Suprapubic skin (tissue), 4 donors: Measurements from ENCODE around the gene TMEM245. TPM values are rescaled to one million over a fixed set of nuclear protein-coding genes. Genes with fewer than 3 reads are reported as not detected.

ENCODE experiments used
- DNase-seq, 2 donors: peaks; one replicate each; pipeline ENCODE4 v3.0.0-alpha.2; 2019; ENCODE audit warnings: low spot score in 2 of 2
- H3K27ac ChIP-seq: fragments of 200-600 bp; sonication (generic); one replicate; pipeline ENCODE4 v1.5.1; 2019
- H3K27me3 ChIP-seq: fragments of 200-600 bp; sonication (generic); one replicate; pipeline ENCODE4 v1.5.1; 2019
- H3K36me3 ChIP-seq: fragments of 200-600 bp; sonication (generic); one replicate; pipeline ENCODE4 v1.5.1; 2019
- H3K4me1 ChIP-seq: fragments of 200-600 bp; sonication (generic); one replicate; pipeline ENCODE4 v1.5.1; 2019
- H3K4me3 ChIP-seq: fragments of 200-600 bp; sonication (generic); one replicate; pipeline ENCODE4 v1.5.1; 2019; ENCODE audit warnings: mild to moderate bottlenecking
- H3K9me3 ChIP-seq: fragments of 200-600 bp; sonication (generic); one replicate; pipeline ENCODE4 v1.5.1; 2019
- EP300 ChIP-seq: sonication (generic); formaldehyde crosslinking; IDR thresholded peaks from one replicate; pipeline ENCODE4 v1.6.1; 2017; ENCODE audit warnings: antibody characterized with exemption
- POLR2A ChIP-seq, 2 donors: fragments of 450-650 bp; IDR thresholded peaks; one replicate each; pipeline ENCODE4 v1.6.1; 2017; ENCODE audit warnings: antibody characterized with exemption in 2 of 2, mild to moderate bottlenecking in 2 of 2, moderate library complexity in 2 of 2
- POLR2AphosphoS5 ChIP-seq, 3 donors: sonication (generic); formaldehyde crosslinking; IDR thresholded peaks; one replicate each; pipeline ENCODE4 v1.6.1; 2017; ENCODE audit warnings: antibody characterized with exemption in 3 of 3
- WGBS: methylation state at CpG from one replicate; pipeline ENCODE4 v1.1.5; 2018; 5-methylcytosine and 5-hydroxymethylcytosine counted together
- total RNA-seq, 4 donors: library from RNA; depleted of rRNA; stranded (reverse); fragments of >200 nt; gene quantifications; one replicate each; pipeline ENCODE4 v1.1.0, GENCODE V29; 2016
- TF ChIP-seq, protein P1 (sequence below), 2 donors: fragments of 200-600 bp in 1 of 2; fragments of 450-650 bp in 1 of 2; sonication (generic) in 1 of 2; IDR thresholded peaks; one replicate each; pipeline ENCODE4 v1.5.1; 2016 to 2019; ENCODE audit warnings: antibody characterized with exemption in 2 of 2, mild to moderate bottlenecking in 1 of 2, moderate library complexity in 1 of 2

The TMEM245 gene
- total RNA-seq, 4 donors from 2014 or later, result 38.6 to 58.9 (median 54.3) TPM

DNA sequence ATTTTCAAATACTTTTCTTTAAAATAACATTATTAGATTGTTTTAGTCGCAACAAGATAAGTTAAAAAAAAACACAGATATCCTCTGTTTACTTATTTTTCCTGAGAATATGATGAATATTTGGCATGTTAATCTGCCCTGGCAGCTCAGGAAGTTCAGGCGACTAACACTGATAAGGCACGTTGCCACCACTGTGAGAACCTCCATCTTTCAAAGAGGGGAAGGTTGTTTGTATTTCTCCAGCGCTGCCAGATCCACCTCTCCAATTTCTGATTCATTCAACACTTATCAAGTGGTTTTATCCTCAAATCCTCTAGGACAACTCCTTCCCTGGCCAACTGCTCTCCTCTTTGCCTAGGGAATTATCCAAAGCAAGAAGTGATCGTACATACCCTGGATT is 128.3 kb downstream of the TMEM245 start:
- WGBS, result 80% methylated on average over 5 of the region's 5 CpGs
- TF ChIP-seq EP300 (no peak), POLR2AphosphoS5 (IDR thresholded peaks at IDR 0.05) (no peak), POLR2A (IDR thresholded peaks at IDR 0.05) (no peak)
- TF ChIP-seq, protein P1, sequence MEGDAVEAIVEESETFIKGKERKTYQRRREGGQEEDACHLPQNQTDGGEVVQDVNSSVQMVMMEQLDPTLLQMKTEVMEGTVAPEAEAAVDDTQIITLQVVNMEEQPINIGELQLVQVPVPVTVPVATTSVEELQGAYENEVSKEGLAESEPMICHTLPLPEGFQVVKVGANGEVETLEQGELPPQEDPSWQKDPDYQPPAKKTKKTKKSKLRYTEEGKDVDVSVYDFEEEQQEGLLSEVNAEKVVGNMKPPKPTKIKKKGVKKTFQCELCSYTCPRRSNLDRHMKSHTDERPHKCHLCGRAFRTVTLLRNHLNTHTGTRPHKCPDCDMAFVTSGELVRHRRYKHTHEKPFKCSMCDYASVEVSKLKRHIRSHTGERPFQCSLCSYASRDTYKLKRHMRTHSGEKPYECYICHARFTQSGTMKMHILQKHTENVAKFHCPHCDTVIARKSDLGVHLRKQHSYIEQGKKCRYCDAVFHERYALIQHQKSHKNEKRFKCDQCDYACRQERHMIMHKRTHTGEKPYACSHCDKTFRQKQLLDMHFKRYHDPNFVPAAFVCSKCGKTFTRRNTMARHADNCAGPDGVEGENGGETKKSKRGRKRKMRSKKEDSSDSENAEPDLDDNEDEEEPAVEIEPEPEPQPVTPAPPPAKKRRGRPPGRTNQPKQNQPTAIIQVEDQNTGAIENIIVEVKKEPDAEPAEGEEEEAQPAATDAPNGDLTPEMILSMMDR (IDR thresholded peaks at IDR 0.05), result no peak
- Histone ChIP-seq H3K4me3 (no peak overlapping the region), H3K27ac (no peak overlapping the region), H3K9me3 (no peaks in the 10 kb centered on the region), H3K27me3 (no peaks in the 10 kb centered on the region), H3K4me1 (peaks cover 3% of the 10 kb centered on the region), H3K36me3 (peaks cover 10% of the 10 kb centered on the region)
- DNase-seq, result no peak

DNA sequence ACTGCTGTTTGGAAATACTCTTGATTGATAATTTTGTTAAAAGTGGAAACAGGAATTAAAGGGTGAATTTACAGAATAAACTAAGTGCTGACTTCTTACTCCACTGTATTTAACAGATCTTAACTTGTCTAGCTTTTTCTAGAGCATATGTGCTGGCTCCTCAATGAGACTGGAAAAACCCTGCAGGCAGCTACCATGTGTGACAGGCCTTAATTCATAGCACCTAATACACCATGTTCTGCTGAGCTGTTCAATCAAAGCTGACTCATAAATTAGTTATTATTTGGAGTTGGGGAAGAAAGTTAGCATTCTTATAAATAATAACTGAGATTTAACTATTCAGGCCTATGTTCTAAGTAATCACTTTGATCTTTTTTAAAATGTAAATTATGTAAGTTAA is 135.9 kb downstream of the TMEM245 start:
- H3K27me3 ChIP-seq, result no peaks in the 10 kb centered on the region
- H3K9me3 ChIP-seq, result no peaks in the 10 kb centered on the region
- no peak overlapping the region for H3K4me3 ChIP-seq
- no peaks in the 10 kb centered on the region for H3K4me1 ChIP-seq
- H3K36me3 ChIP-seq, result no peaks in the 10 kb centered on the region
- no peak for DNase-seq
- TF ChIP-seq POLR2A (IDR thresholded peaks at IDR 0.05), result no peak
- TF ChIP-seq, protein P1 (IDR thresholded peaks at IDR 0.05), result no peak
- TF ChIP-seq EP300, result no peak
- TF ChIP-seq POLR2AphosphoS5 (IDR thresholded peaks at IDR 0.05), result no peak
- no peak overlapping the region for H3K27ac ChIP-seq

DNA sequence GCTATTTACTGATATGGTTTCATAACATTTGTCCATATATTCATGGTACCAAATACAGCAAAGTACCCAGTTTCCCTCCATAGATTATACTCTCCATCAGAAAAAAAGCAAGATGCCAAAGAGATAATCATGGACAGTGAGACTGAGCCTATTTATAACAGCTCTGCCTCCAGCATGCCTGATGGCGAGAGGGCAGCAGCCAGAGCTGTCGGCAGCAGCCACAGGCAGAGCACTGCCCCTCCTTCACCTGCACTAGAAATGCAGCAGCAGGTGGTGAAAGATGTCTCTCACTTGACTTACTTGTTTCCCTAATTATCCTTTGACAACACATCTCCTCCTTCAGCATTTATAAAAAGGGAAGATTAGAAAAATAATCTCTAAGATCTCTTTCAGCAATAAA is 138.9 kb downstream of the TMEM245 start:
- H3K27ac ChIP-seq, result no peak overlapping the region
- peaks cover 5% of the 10 kb centered on the region for H3K4me1 ChIP-seq
- 70% methylated on average over 2 of the region's 2 CpGs for WGBS
- TF ChIP-seq POLR2A (IDR thresholded peaks at IDR 0.05) (no peak), POLR2AphosphoS5 (IDR thresholded peaks at IDR 0.05) (no peak), EP300 (no peak)
- TF ChIP-seq, protein P1 (IDR thresholded peaks at IDR 0.05), result no peak
- no peak for DNase-seq
- no peaks in the 10 kb centered on the region for H3K36me3 ChIP-seq
- H3K4me3 ChIP-seq, result no peak overlapping the region
- no peaks in the 10 kb centered on the region for H3K27me3 ChIP-seq
- no peaks in the 10 kb centered on the region for H3K9me3 ChIP-seq

DNA sequence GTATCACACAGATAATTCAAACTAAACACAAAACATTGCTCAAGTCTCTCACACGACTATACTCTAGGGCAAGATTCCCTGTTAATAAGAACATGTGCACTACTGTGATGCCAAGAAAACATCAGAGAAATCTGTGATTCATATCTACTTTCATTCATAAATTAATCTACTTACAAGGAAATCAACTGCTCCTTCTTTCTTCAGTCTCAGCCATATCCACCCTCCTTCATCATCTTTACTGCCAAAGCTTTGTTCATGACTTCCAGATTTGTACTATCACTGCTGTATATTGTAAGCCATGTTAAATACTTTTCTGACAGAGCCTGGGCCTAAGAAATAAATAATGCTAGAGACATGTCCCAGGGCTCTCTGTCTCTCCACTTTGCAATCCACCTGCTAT is 141.5 kb downstream of the TMEM245 start:
- Histone ChIP-seq H3K27ac (no peak overlapping the region), H3K4me3 (no peak overlapping the region), H3K36me3 (no peaks in the 10 kb centered on the region), H3K27me3 (no peaks in the 10 kb centered on the region), H3K9me3 (no peaks in the 10 kb centered on the region), H3K4me1 (peaks cover 7% of the 10 kb centered on the region)
- TF ChIP-seq POLR2AphosphoS5 (IDR thresholded peaks at IDR 0.05), result no peak
- DNase-seq, result no peak
- WGBS, result 17% methylated on average over 1 of the region's 1 CpG

DNA sequence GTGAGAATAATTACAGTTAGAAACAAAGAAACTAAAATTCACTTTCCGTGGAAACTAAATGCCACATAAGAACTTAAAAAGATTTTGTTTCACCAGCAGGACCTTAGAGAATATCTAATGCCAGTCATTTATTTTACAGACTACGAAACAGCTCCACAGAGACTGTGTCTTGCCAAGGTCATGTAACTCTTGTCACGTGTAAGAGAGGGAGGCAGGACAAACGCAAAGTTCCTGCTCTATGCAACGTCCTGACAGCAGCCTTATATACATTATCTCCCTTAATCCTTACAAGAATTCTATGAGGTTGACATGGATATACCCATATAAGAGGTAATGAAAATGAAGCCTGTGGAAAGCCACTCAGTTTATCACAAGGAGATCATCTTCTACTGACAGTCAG is 145.9 kb downstream of the TMEM245 start:
- H3K27me3 ChIP-seq, result no peaks in the 10 kb centered on the region
- H3K27ac ChIP-seq, result no peak overlapping the region
- DNase-seq, result no peak
- H3K36me3 ChIP-seq, result peaks cover 9% of the 10 kb centered on the region
- WGBS, result 77% methylated on average over 5 of the region's 5 CpGs
- TF ChIP-seq POLR2A (IDR thresholded peaks at IDR 0.05) (no peak), POLR2AphosphoS5 (IDR thresholded peaks at IDR 0.05) (no peak), EP300 (no peak)
- TF ChIP-seq, protein P1 (IDR thresholded peaks at IDR 0.05), result no peak
- H3K4me3 ChIP-seq, result no peak overlapping the region
- no peaks in the 10 kb centered on the region for H3K9me3 ChIP-seq
- peaks cover 12% of the 10 kb centered on the region for H3K4me1 ChIP-seq

DNA sequence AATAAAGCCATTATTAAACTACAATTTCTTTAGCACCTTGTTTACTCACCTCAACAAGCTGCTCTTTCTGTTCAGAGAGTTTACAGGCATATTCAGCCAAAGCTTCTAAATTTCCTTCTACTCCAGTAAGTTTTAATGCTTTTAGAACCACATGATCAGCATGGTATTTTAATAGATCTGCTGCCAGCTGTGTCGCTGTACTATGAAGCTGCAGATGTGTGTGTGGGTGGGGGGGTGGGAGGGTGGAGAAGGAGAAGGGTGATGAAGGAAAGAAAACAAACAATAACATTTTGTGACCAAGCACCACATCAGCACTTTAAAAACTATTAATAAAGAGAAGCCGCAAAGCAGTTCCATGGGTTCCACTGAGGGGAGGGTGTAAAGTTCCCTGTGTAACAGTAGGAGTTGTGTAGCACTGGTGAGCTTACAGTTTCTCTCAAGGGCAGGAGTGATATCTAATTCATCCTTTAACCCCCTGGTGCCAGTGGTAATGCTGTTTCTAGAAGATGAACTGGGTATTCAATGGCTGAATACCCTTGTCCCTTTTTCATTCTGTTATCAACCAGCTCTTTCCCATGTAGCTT is 147.0 kb downstream of the TMEM245 start:
- H3K27ac ChIP-seq, result no peak overlapping the region
- no peak for DNase-seq
- peaks cover 9% of the 10 kb centered on the region for H3K36me3 ChIP-seq
- no peak overlapping the region for H3K4me3 ChIP-seq
- no peaks in the 10 kb centered on the region for H3K9me3 ChIP-seq
- H3K27me3 ChIP-seq, result no peaks in the 10 kb centered on the region
- H3K4me1 ChIP-seq, result peaks cover 7% of the 10 kb centered on the region
- TF ChIP-seq POLR2AphosphoS5 (IDR thresholded peaks at IDR 0.05) (no peak), POLR2A (IDR thresholded peaks at IDR 0.05) (no peak), EP300 (no peak)
- TF ChIP-seq, protein P1 (IDR thresholded peaks at IDR 0.05), result no peak
- 50% methylated on average over 2 of the region's 2 CpGs for WGBS
